Astrocyte of the spinal cord (primary cell): Measurements from ENCODE around the gene RNF214.

Source experiments
- DNase-seq: peaks from one replicate; pipeline ENCODE4 v3.0.0; 2011; ENCODE audit warnings: low read depth, low spot score
- H3K4me3 ChIP-seq: 2 replicates; pipeline ENCODE4 v1.5.1; 2011; ENCODE audit warnings: low read depth, mild to moderate bottlenecking, low read length, moderate library complexity
- in situ Hi-C: cut with HindIII; loops from 2 replicates; pipeline ENCODE4 v1.10.0; 2017; ENCODE audit warnings: low sequenced_read_pairs
- TF ChIP-seq, protein P1 (sequence below): IDR thresholded peaks from 2 replicates; pipeline ENCODE4 v1.5.1; 2012; ENCODE audit warnings: low read depth, mild to moderate bottlenecking, low read length, inconsistent platforms

Gene RNF214

DNA sequence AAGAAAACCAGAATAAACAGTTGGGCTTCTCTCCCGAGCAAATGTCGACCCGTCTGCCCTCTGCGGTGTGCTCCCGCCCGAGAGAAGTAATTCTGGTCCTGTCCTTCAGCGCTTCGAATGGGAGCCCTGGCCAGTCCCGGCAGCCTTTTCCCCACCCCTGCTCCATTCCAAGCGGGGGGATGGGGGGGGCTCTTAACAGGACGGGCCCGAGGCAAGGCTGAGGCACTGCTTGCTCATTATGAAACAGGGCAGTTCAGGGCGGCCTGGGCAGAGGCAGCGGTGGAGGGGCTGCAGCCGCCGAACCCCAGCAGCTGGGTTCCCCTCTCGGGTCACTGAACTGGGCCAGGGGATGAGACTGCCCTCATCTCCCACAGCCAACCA lies 67.8 kb downstream of the RNF214 start:
- in situ Hi-C loops: no loop called here
- H3K4me3 ChIP-seq: no peak overlapping the region
- TF ChIP-seq, protein P1, sequence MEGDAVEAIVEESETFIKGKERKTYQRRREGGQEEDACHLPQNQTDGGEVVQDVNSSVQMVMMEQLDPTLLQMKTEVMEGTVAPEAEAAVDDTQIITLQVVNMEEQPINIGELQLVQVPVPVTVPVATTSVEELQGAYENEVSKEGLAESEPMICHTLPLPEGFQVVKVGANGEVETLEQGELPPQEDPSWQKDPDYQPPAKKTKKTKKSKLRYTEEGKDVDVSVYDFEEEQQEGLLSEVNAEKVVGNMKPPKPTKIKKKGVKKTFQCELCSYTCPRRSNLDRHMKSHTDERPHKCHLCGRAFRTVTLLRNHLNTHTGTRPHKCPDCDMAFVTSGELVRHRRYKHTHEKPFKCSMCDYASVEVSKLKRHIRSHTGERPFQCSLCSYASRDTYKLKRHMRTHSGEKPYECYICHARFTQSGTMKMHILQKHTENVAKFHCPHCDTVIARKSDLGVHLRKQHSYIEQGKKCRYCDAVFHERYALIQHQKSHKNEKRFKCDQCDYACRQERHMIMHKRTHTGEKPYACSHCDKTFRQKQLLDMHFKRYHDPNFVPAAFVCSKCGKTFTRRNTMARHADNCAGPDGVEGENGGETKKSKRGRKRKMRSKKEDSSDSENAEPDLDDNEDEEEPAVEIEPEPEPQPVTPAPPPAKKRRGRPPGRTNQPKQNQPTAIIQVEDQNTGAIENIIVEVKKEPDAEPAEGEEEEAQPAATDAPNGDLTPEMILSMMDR: no peak
- DNase-seq: peak; percentile 60

DNA sequence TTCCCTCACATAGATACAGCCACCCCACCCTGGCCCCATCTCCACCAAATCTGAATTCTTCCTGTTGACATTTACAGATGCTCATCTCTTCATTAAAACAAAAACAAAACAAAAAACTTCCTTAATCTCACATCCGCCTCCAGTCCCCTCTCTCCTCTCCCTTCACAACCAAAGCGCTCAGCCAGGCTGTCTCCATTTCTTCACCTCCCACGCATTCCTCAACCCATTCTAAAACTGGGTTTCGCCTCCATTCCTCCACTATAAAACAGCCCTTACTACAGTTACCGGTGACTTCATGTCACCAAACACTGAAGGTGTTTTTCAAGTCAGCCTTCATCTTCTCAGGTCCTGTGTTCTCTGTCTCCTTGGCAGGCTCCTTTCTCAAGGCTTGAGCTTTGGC lies 68.3 kb downstream of the RNF214 start:
- in situ Hi-C loops: no loop called here
- no peak for DNase-seq
- TF ChIP-seq, protein P1: no peak
- H3K4me3 ChIP-seq: no peak overlapping the region

DNA sequence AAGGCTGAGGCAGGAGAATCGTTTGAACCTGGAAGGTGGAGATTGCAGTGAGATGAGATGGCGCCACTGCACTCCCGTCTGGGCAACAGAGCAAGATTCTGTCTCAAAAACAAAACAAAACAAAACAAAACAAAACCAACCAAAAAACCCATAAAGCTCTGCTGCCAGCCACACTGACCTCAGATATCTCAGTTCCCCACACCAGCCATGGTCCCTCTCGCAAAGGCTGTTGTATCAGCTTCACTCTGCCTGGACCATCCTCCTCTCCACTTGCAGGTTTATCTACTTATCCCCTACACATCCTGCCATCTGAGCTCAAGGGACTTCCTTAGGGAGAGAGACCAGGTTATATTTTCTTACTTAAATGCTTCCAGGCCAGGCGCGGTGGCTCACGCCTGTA lies 69.8 kb downstream of the RNF214 start:
- TF ChIP-seq, protein P1: no peak
- no peak for DNase-seq

DNA sequence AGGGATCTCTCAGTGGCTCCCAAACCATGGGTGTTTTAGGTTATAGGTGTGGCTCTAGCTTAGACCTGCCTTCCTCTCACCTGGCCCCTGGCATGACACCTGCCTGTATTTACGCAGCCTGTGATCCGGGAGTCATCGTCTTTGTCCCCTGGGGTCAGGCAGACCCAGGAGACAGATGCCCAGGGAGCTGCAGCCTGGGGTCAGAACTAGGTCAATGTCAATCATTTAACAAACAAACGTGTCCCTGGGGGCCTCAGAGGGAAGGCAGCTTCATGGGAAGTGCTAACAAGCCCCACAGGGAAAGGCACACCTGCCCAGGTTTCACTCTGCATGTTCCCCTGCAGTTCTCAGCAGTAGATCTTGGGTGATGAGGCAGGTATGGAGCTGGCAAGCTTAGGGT lies 70.6 kb downstream of the RNF214 start:
- in situ Hi-C loops: no loop called here
- H3K4me3 ChIP-seq: no peak overlapping the region
- TF ChIP-seq, protein P1: no peak
- no peak for DNase-seq

More for the DNA sequence above, 69.8 kb downstream of the RNF214 start:
- in situ Hi-C loops: no loop called here
- H3K4me3 ChIP-seq: no peak overlapping the region

DNA sequence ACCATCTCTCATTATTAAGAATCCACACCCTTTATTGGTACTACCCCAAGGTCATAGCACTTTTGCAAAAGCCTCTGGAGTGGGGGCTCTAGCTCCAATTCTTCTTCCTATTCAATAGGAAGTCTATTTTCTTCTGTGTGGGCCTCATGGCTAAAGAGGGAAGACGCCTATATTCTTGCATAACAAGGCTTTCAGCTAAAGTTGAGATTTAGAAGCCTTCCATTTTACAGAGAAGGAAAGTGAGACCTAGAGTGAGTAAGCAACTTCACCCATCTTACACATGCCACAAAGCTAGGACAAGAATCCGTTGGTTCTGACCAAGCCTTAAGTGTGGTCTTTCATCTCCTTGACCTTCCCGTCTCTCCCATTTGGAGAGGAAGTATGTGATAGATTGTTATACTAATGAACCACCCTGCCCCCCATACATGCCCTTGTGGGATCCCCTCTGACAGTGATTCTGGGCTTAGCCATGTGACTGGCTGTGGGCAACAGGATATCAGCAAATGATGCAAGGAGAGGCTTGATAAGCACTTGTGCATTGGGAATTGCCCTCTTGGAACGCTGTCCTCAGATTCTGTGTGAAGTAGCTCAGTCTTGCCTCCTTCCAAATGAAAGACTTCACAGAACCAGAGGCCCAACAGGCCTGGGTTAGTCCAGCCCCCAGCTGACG lies 71.3 kb downstream of the RNF214 start:
- in situ Hi-C loops: no loop called here
- TF ChIP-seq, protein P1: no peak
- DNase-seq: no peak
- no peak overlapping the region for H3K4me3 ChIP-seq

DNA sequence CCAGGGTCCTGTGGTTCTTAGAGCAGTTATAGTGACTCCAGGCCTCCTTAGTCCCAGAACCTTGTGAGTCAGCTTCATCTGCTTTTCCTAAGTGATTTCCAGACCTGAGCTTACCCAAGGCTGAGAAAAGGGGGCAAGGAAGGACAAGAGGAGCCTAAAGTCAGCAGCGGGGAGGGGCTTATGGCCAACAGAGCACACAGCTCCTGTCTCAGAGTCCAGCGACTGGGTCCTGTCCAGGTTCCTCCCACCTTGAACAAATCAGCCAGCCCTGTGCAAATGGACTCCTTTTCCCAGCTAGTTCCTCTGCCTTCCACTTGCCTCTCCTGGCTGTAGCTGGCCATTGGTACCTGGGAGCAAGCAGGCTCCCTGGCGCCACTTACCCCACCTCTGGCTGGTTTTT lies 72.7 kb downstream of the RNF214 start:
- TF ChIP-seq, protein P1: no peak
- H3K4me3 ChIP-seq: no peak overlapping the region
- no peak for DNase-seq
- in situ Hi-C loops: no loop called here
